Measurements from ENCODE around the gene DUSP10. TPM values are rescaled to one million over a fixed set of nuclear protein-coding genes. Genes with fewer than 3 reads are reported as not detected.

The DUSP10 gene
- polyA plus RNA-seq, 1 experiment = 35.9 TPM

DNA sequence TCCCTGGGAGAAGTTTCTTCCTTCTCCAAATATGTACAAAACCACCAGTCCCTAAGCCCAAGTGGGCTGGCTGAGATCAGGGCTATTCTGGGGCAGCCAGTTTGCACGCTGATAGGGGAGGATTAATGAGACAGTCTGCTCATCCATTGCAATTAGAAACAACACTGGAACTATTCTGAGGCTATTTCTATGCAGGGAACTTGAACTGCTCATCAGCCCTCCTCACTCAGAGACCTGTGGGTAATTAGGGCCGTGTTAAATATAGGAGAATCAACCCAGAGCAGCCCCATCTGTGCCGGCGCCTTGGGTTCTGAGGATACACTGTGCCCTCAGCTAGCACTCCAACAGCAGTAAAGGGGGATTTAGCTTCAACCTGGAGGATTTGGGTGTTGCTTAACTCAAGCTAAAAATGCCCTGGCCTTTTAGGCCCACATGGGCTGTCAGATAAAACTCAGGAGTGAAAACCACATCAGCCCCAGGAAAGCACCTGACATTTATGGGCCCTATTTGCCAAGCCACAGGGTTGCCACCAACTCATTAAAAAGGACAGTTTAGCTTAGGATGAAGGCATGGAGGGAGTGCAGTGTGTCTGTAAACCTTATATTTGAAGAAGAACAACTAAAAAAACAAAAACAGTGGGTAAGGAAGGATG, 53.9 kb downstream of the DUSP10 start:
- CTCF ChIA-PET = no interaction called here

DNA sequence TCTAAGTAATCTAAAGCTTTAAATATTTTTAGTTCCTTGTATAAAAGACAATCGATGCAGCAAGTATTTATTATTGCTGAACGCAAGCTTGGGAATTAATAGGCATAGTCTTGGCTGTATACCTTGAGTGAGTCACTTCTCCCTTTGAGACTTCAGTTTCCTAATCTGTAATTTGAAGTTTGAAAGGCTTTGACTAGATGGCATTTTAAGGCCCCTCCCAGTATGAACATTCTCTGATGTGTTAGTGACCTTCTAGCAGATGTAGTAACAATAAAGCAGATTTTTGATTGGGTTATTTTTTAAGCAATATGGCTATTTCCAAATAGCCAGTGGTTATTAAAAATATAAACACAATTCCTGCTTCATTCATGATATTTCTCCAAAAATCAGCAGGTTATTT, 58.2 kb downstream of the DUSP10 start:
- ChIA-PET POLR2A (no interaction called here), CTCF (no interaction called here)
- no peak for DNase-seq (ENCODE audit: low read depth, low spot score)
- TF ChIP-seq, protein P1, sequence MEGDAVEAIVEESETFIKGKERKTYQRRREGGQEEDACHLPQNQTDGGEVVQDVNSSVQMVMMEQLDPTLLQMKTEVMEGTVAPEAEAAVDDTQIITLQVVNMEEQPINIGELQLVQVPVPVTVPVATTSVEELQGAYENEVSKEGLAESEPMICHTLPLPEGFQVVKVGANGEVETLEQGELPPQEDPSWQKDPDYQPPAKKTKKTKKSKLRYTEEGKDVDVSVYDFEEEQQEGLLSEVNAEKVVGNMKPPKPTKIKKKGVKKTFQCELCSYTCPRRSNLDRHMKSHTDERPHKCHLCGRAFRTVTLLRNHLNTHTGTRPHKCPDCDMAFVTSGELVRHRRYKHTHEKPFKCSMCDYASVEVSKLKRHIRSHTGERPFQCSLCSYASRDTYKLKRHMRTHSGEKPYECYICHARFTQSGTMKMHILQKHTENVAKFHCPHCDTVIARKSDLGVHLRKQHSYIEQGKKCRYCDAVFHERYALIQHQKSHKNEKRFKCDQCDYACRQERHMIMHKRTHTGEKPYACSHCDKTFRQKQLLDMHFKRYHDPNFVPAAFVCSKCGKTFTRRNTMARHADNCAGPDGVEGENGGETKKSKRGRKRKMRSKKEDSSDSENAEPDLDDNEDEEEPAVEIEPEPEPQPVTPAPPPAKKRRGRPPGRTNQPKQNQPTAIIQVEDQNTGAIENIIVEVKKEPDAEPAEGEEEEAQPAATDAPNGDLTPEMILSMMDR (IDR thresholded peaks at IDR 0.05; ENCODE audit: low read depth, low read length) = no peak
- H3K9me3 ChIP-seq (ENCODE audit: control insufficient read depth, insufficient read depth, low read length) = no peaks in the 10 kb centered on the region
- no peak overlapping the region for H3K27ac ChIP-seq (ENCODE audit: low read depth, low read length)
- H3K4me3 ChIP-seq (ENCODE audit: low read depth, low read length) = no peak overlapping the region
- H3K27me3 ChIP-seq (ENCODE audit: control insufficient read depth, insufficient read depth, low read length) = no peaks in the 10 kb centered on the region

More for the DNA sequence above, 53.9 kb downstream of the DUSP10 start:
- H3K4me3 ChIP-seq (ENCODE audit: low read depth, low read length) = no peak overlapping the region
- POLR2A ChIA-PET = no interaction called here
- TF ChIP-seq, protein P1 (IDR thresholded peaks at IDR 0.05; ENCODE audit: low read depth, low read length) = no peak
- no peaks in the 10 kb centered on the region for H3K9me3 ChIP-seq (ENCODE audit: control insufficient read depth, insufficient read depth, low read length)
- H3K27ac ChIP-seq (ENCODE audit: low read depth, low read length) = no peak overlapping the region
- no peak for DNase-seq (ENCODE audit: low read depth, low spot score)
- H3K27me3 ChIP-seq (ENCODE audit: control insufficient read depth, insufficient read depth, low read length) = no peaks in the 10 kb centered on the region

DNA sequence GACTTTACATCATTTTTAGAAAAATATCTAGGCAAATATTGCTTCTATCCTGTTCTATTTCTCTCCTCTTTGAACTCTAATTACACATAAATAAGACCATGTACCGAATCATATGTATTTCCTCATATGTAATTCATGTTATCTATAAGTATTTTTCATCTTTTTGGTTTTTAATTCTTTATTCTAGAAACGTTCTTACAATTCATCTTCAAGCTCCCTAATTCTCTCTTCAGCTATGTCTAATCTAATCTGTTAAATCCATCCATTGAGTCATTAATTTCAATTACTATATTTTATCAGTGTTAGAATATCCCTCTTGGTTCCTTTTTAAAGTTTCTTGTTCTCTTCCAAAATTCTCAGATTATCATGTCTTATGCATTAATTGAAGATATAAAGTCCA, 61.8 kb downstream of the DUSP10 start:
- DNase-seq (ENCODE audit: low read depth, low spot score) = no peak
- Histone ChIP-seq H3K4me3 (ENCODE audit: low read depth, low read length) (no peak overlapping the region), H3K27me3 (ENCODE audit: control insufficient read depth, insufficient read depth, low read length) (no peaks in the 10 kb centered on the region), H3K27ac (ENCODE audit: low read depth, low read length) (no peak overlapping the region), H3K9me3 (ENCODE audit: control insufficient read depth, insufficient read depth, low read length) (no peaks in the 10 kb centered on the region)
- TF ChIP-seq, protein P1 (IDR thresholded peaks at IDR 0.05; ENCODE audit: low read depth, low read length) = no peak
- ChIA-PET POLR2A (no interaction called here), CTCF (no interaction called here)

DNA sequence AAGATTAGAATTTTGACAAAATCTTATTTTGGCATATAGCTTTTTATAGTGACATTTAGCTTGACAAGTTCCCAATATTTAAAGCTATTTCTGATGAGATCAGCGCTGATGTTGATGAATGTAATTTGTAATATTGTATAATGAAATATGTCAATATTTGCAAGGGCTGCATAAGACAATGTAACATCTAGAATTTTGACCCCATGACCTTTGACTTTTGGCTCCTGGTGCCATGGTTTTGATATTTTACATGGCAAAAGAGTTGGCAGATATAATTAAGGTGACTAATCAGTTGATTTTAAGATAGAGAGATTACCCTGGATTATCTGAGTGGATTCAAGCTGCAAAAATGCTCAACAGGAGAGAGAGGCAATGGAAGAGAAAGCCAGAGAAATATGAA, 63.9 kb downstream of the DUSP10 start:
- CTCF ChIA-PET = no interaction called here
- no peaks in the 10 kb centered on the region for H3K9me3 ChIP-seq (ENCODE audit: control insufficient read depth, insufficient read depth, low read length)
- POLR2A ChIA-PET = no interaction called here
- H3K27ac ChIP-seq (ENCODE audit: low read depth, low read length) = no peak overlapping the region
- H3K27me3 ChIP-seq (ENCODE audit: control insufficient read depth, insufficient read depth, low read length) = no peaks in the 10 kb centered on the region
- TF ChIP-seq, protein P1 (IDR thresholded peaks at IDR 0.05; ENCODE audit: low read depth, low read length) = no peak
- no peak for DNase-seq (ENCODE audit: low read depth, low spot score)
- H3K4me3 ChIP-seq (ENCODE audit: low read depth, low read length) = no peak overlapping the region

DNA sequence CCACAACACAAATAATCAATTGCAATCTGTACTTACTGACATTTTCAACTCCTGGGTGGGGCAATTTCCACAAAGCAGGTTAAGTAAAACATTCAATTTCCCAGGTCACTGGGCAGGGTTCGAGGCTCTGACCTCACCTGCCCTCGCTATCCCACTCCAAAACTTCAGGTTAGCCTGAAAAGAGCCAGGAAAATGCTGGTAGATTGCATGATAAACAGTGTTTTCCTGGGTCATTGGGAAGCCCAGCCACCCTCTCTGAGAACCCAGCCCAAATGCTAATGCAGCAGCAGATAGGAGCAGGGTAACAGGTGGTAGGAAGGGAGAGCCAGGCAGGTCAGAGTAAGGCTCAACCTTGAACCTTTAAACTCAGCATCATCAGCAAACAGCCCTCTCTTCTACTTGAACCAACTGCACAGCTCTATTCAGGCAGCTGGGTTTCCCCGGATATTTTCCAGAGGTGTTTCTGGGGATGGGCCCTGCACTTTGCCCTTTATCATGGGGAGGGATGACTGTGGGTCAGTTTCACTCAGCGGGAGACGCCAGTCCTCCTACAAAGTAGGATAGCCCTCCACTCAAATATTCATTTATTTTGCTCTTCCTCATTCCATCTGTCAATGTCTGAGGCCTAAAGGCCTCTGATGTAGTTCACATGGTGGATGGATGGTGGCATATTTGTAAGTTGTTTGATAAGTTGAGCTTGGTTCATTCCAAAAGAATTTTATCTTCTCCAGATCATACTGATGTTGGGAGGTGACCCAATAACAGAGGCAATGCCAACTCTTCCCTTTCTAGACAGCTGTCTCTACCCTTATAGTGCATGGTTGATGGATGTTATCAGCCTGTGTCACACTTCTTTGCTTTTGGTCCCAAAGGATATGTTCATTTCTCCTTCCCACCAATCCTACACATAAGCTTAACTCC, 65.7 kb downstream of the DUSP10 start:
- CTCF ChIA-PET = interaction anchor here (0.6 kb wide), 1 partner anchor 443 kb away, joined by 3 read pairs; no protein-coding TSS in a partner anchor
- no peak for DNase-seq (ENCODE audit: low read depth, low spot score)
- no peaks in the 10 kb centered on the region for H3K27me3 ChIP-seq (ENCODE audit: control insufficient read depth, insufficient read depth, low read length)
- H3K4me3 ChIP-seq (ENCODE audit: low read depth, low read length) = no peak overlapping the region
- POLR2A ChIA-PET = no interaction called here
- TF ChIP-seq, protein P1 (IDR thresholded peaks at IDR 0.05; ENCODE audit: low read depth, low read length) = no peak
- H3K9me3 ChIP-seq (ENCODE audit: control insufficient read depth, insufficient read depth, low read length) = no peaks in the 10 kb centered on the region
- H3K27ac ChIP-seq (ENCODE audit: low read depth, low read length) = no peak overlapping the region

All from AG04450 (cell line).